Measurements from ENCODE around the gene TRPM3.
A peak's percentile ranks its signal among the peaks of the same experiment; 100 is the strongest.

TRPM3 gene

GRCh38 chr9:71121275-71122021 is at the start of gene TRPM3:
TSS of gene TRPM3 (minus strand) at chr9:71121621. CDS start at chr9:71121354, 267 bp downstream.
- H3K36me3 ChIP-seq (ENCODE audit: insufficient read depth, low read length): no peaks in the 10 kb centered on the region

GRCh38 chr9:71168418-71168817 is 47.0 kb upstream of the TRPM3 start:
- H3K4me1 ChIP-seq (ENCODE audit: insufficient read depth, low read length): peaks cover 6% of the 10 kb centered on the region; the same call in 1 of the 2 replicates
- no peaks in the 10 kb centered on the region for H3K36me3 ChIP-seq (ENCODE audit: insufficient read depth, low read length)
- no peak overlapping the region for H3K9ac ChIP-seq (ENCODE audit: low read depth, low read length)
- no peaks in the 10 kb centered on the region for H3K9me3 ChIP-seq (ENCODE audit: control insufficient read depth, insufficient read depth, low read length)

More at GRCh38 chr9:71121275-71122021, at the start of gene TRPM3:
- Histone ChIP-seq H3K9ac (ENCODE audit: low read depth, low read length) (peak within 1 kb of the TSS; percentile 61), H3K9me3 (ENCODE audit: control insufficient read depth, insufficient read depth, low read length) (no peaks in the 10 kb centered on the region), H3K4me1 (ENCODE audit: insufficient read depth, low read length) (peaks cover 22% of the 10 kb centered on the region)

GRCh38 chr9:71162126-71162525 is 40.7 kb upstream of the TRPM3 start:
- H3K4me1 ChIP-seq (ENCODE audit: insufficient read depth, low read length): no peaks in the 10 kb centered on the region
- H3K9ac ChIP-seq (ENCODE audit: low read depth, low read length): no peak overlapping the region
- no peaks in the 10 kb centered on the region for H3K9me3 ChIP-seq (ENCODE audit: control insufficient read depth, insufficient read depth, low read length)
- H3K36me3 ChIP-seq (ENCODE audit: insufficient read depth, low read length): no peaks in the 10 kb centered on the region

GRCh38 chr9:71157731-71158130 is 36.3 kb upstream of the TRPM3 start:
- H3K9me3 ChIP-seq (ENCODE audit: control insufficient read depth, insufficient read depth, low read length): no peaks in the 10 kb centered on the region
- no peak overlapping the region for H3K9ac ChIP-seq (ENCODE audit: low read depth, low read length)
- no peaks in the 10 kb centered on the region for H3K4me1 ChIP-seq (ENCODE audit: insufficient read depth, low read length)
- no peaks in the 10 kb centered on the region for H3K36me3 ChIP-seq (ENCODE audit: insufficient read depth, low read length)

- no peaks in the 10 kb centered on the region for H3K36me3 ChIP-seq (ENCODE audit: insufficient read depth, low read length)
Measured at GRCh38 chr9:71147368-71147767, 25.9 kb upstream of the TRPM3 start.

GRCh38 chr9:71146511-71146910 is 25.1 kb upstream of the TRPM3 start:
- Histone ChIP-seq H3K9me3 (ENCODE audit: control insufficient read depth, insufficient read depth, low read length) (no peaks in the 10 kb centered on the region), H3K9ac (ENCODE audit: low read depth, low read length) (no peak overlapping the region), H3K36me3 (ENCODE audit: insufficient read depth, low read length) (no peaks in the 10 kb centered on the region), H3K4me1 (ENCODE audit: insufficient read depth, low read length) (no peaks in the 10 kb centered on the region)

More at GRCh38 chr9:71147368-71147767, 25.9 kb upstream of the TRPM3 start:
- no peaks in the 10 kb centered on the region for H3K4me1 ChIP-seq (ENCODE audit: insufficient read depth, low read length)
- no peaks in the 10 kb centered on the region for H3K9me3 ChIP-seq (ENCODE audit: control insufficient read depth, insufficient read depth, low read length)
- no peak overlapping the region for H3K9ac ChIP-seq (ENCODE audit: low read depth, low read length)

GRCh38 chr9:71145179-71145578 is 23.8 kb upstream of the TRPM3 start:
- Histone ChIP-seq H3K9me3 (ENCODE audit: control insufficient read depth, insufficient read depth, low read length) (no peaks in the 10 kb centered on the region), H3K36me3 (ENCODE audit: insufficient read depth, low read length) (no peaks in the 10 kb centered on the region), H3K9ac (ENCODE audit: low read depth, low read length) (no peak overlapping the region)

GRCh38 chr9:71144495-71144894 is 23.1 kb upstream of the TRPM3 start:
- Histone ChIP-seq H3K36me3 (ENCODE audit: insufficient read depth, low read length) (no peaks in the 10 kb centered on the region), H3K4me1 (ENCODE audit: insufficient read depth, low read length) (no peaks in the 10 kb centered on the region), H3K9ac (ENCODE audit: low read depth, low read length) (no peak overlapping the region), H3K9me3 (ENCODE audit: control insufficient read depth, insufficient read depth, low read length) (no peaks in the 10 kb centered on the region)

More at GRCh38 chr9:71145179-71145578, 23.8 kb upstream of the TRPM3 start:
- H3K4me1 ChIP-seq (ENCODE audit: insufficient read depth, low read length): no peaks in the 10 kb centered on the region

- H3K36me3 ChIP-seq (ENCODE audit: insufficient read depth, low read length): no peaks in the 10 kb centered on the region
- H3K9me3 ChIP-seq (ENCODE audit: control insufficient read depth, insufficient read depth, low read length): no peaks in the 10 kb centered on the region
- no peaks in the 10 kb centered on the region for H3K4me1 ChIP-seq (ENCODE audit: insufficient read depth, low read length)
- no peak overlapping the region for H3K9ac ChIP-seq (ENCODE audit: low read depth, low read length)
Measured at GRCh38 chr9:71136696-71137095, 15.3 kb upstream of the TRPM3 start.

GRCh38 chr9:71131145-71131544 is 9.7 kb upstream of the TRPM3 start:
- no peaks in the 10 kb centered on the region for H3K9me3 ChIP-seq (ENCODE audit: control insufficient read depth, insufficient read depth, low read length)
- H3K4me1 ChIP-seq (ENCODE audit: insufficient read depth, low read length): no peaks in the 10 kb centered on the region
- H3K9ac ChIP-seq (ENCODE audit: low read depth, low read length): no peak overlapping the region
- no peaks in the 10 kb centered on the region for H3K36me3 ChIP-seq (ENCODE audit: insufficient read depth, low read length)

- Histone ChIP-seq H3K4me1 (ENCODE audit: insufficient read depth, low read length) (no peaks in the 10 kb centered on the region), H3K9me3 (ENCODE audit: control insufficient read depth, insufficient read depth, low read length) (no peaks in the 10 kb centered on the region), H3K36me3 (ENCODE audit: insufficient read depth, low read length) (no peaks in the 10 kb centered on the region), H3K9ac (ENCODE audit: low read depth, low read length) (no peak overlapping the region)
Measured at GRCh38 chr9:71130521-71130920, 9.1 kb upstream of the TRPM3 start.

GRCh38 chr9:71128796-71129195 is 7.4 kb upstream of the TRPM3 start:
- Histone ChIP-seq H3K9ac (ENCODE audit: low read depth, low read length) (no peak overlapping the region), H3K9me3 (ENCODE audit: control insufficient read depth, insufficient read depth, low read length) (no peaks in the 10 kb centered on the region), H3K36me3 (ENCODE audit: insufficient read depth, low read length) (no peaks in the 10 kb centered on the region), H3K4me1 (ENCODE audit: insufficient read depth, low read length) (peaks cover 6% of the 10 kb centered on the region)

- Histone ChIP-seq H3K4me1 (ENCODE audit: insufficient read depth, low read length) (peaks cover 9% of the 10 kb centered on the region), H3K9me3 (ENCODE audit: control insufficient read depth, insufficient read depth, low read length) (no peaks in the 10 kb centered on the region), H3K36me3 (ENCODE audit: insufficient read depth, low read length) (no peaks in the 10 kb centered on the region), H3K9ac (ENCODE audit: low read depth, low read length) (no peak overlapping the region)
Measured at GRCh38 chr9:71127301-71127700, 5.9 kb upstream of the TRPM3 start.

- H3K4me1 ChIP-seq (ENCODE audit: insufficient read depth, low read length): peaks cover 22% of the 10 kb centered on the region
- no peaks in the 10 kb centered on the region for H3K9me3 ChIP-seq (ENCODE audit: control insufficient read depth, insufficient read depth, low read length)
- no peak overlapping the region for H3K9ac ChIP-seq (ENCODE audit: low read depth, low read length)
- H3K36me3 ChIP-seq (ENCODE audit: insufficient read depth, low read length): no peaks in the 10 kb centered on the region
Measured at GRCh38 chr9:71122421-71122820, 1.0 kb upstream of the TRPM3 start.

- H3K36me3 ChIP-seq (ENCODE audit: insufficient read depth, low read length): no peaks in the 10 kb centered on the region
- H3K4me1 ChIP-seq (ENCODE audit: insufficient read depth, low read length): peaks cover 22% of the 10 kb centered on the region
- peak overlapping the region; percentile 61 for H3K9ac ChIP-seq (ENCODE audit: low read depth, low read length)
- no peaks in the 10 kb centered on the region for H3K9me3 ChIP-seq (ENCODE audit: control insufficient read depth, insufficient read depth, low read length)
Measured at GRCh38 chr9:71122022-71122275, 528 bp upstream of the TRPM3 start.
